H7 (cell line): ENCODE data around the gene RUNX2. TPM values are rescaled to one million over a fixed set of nuclear protein-coding genes. Genes with fewer than 3 reads are reported as not detected.

Source experiments
- DNase-seq: peaks from one replicate; pipeline ENCODE4 v3.0.0; 2012
- H3K27me3 ChIP-seq: 2 replicates; pipeline ENCODE4 v1.6.0; 2011; ENCODE audit warnings: mild to moderate bottlenecking, low read length; ENCODE audit not compliant: control insufficient read depth, insufficient read depth
- H3K36me3 ChIP-seq: replicated peaks from 2 replicates; pipeline ENCODE4 v1.5.1; 2011; ENCODE audit warnings: low read length; ENCODE audit not compliant: control insufficient read depth, insufficient read depth
- H3K4me3 ChIP-seq: 2 replicates; pipeline ENCODE4 v1.5.1; 2011; ENCODE audit warnings: low read depth, mild to moderate bottlenecking, control low read depth, low read length, moderate library complexity; ENCODE audit not compliant: insufficient read depth
- total RNA-seq: library from RNA; depleted of rRNA; stranded (reverse); fragments of >200 nt; shearing (Covaris generic); gene quantifications from 2 replicates; pipeline ENCODE4 v1.2.3, GENCODE V29; 2014

RUNX2 gene
- total RNA-seq, 1 experiment from 2014 or later = 0.14 TPM

GRCh38 chr6:45614488-45615285 lies 286.6 kb downstream of the RUNX2 start:
- no peak for DNase-seq
- H3K36me3 ChIP-seq = no peaks in the 10 kb centered on the region
- H3K4me3 ChIP-seq = no peak overlapping the region
- no peaks in the 10 kb centered on the region for H3K27me3 ChIP-seq

- Histone ChIP-seq H3K27me3 (no peaks in the 10 kb centered on the region), H3K36me3 (no peaks in the 10 kb centered on the region), H3K4me3 (no peak overlapping the region)
- no peak for DNase-seq
These were observed 288.1 kb downstream of the RUNX2 start for GRCh38 chr6:45616209-45616608.

GRCh38 chr6:45617441-45617840 lies 289.3 kb downstream of the RUNX2 start:
- Histone ChIP-seq H3K4me3 (no peak overlapping the region), H3K27me3 (no peaks in the 10 kb centered on the region), H3K36me3 (no peaks in the 10 kb centered on the region)
- DNase-seq = no peak

- no peak for DNase-seq
- no peaks in the 10 kb centered on the region for H3K36me3 ChIP-seq
- no peak overlapping the region for H3K4me3 ChIP-seq
- H3K27me3 ChIP-seq = no peaks in the 10 kb centered on the region
These were observed 290.1 kb downstream of the RUNX2 start for GRCh38 chr6:45618259-45618658.

- no peaks in the 10 kb centered on the region for H3K27me3 ChIP-seq
- no peak overlapping the region for H3K4me3 ChIP-seq
- H3K36me3 ChIP-seq = no peaks in the 10 kb centered on the region
- no peak for DNase-seq
These were observed 291.2 kb downstream of the RUNX2 start for GRCh38 chr6:45619211-45619760.

- Histone ChIP-seq H3K36me3 (no peaks in the 10 kb centered on the region), H3K4me3 (no peak overlapping the region), H3K27me3 (no peaks in the 10 kb centered on the region)
- DNase-seq = no peak
These were observed 291.9 kb downstream of the RUNX2 start for GRCh38 chr6:45619994-45620471.

GRCh38 chr6:45624228-45624627 lies 296.1 kb downstream of the RUNX2 start:
- DNase-seq = no peak
- no peaks in the 10 kb centered on the region for H3K27me3 ChIP-seq
- H3K36me3 ChIP-seq = no peaks in the 10 kb centered on the region
- H3K4me3 ChIP-seq = no peak overlapping the region

- Histone ChIP-seq H3K4me3 (no peak overlapping the region), H3K27me3 (no peaks in the 10 kb centered on the region), H3K36me3 (no peaks in the 10 kb centered on the region)
- DNase-seq = no peak
These were observed 297.1 kb downstream of the RUNX2 start for GRCh38 chr6:45625191-45625664.

- H3K27me3 ChIP-seq = no peaks in the 10 kb centered on the region
- no peaks in the 10 kb centered on the region for H3K36me3 ChIP-seq
- H3K4me3 ChIP-seq = no peak overlapping the region
- no peak for DNase-seq
These were observed 298.2 kb downstream of the RUNX2 start for GRCh38 chr6:45626087-45626891.

GRCh38 chr6:45630314-45630713 lies 302.2 kb downstream of the RUNX2 start:
- Histone ChIP-seq H3K27me3 (no peaks in the 10 kb centered on the region), H3K36me3 (no peaks in the 10 kb centered on the region), H3K4me3 (no peak overlapping the region)
- DNase-seq = no peak

GRCh38 chr6:45630801-45631200 lies 302.7 kb downstream of the RUNX2 start:
- H3K4me3 ChIP-seq = no peak overlapping the region
- no peaks in the 10 kb centered on the region for H3K36me3 ChIP-seq
- no peaks in the 10 kb centered on the region for H3K27me3 ChIP-seq
- no peak for DNase-seq

GRCh38 chr6:45631396-45631795 lies 303.3 kb downstream of the RUNX2 start:
- Histone ChIP-seq H3K27me3 (no peaks in the 10 kb centered on the region), H3K4me3 (no peak overlapping the region), H3K36me3 (no peaks in the 10 kb centered on the region)
- DNase-seq = no peak

GRCh38 chr6:45633272-45633908 lies 305.3 kb downstream of the RUNX2 start:
- H3K36me3 ChIP-seq = no peaks in the 10 kb centered on the region
- no peak overlapping the region for H3K4me3 ChIP-seq
- DNase-seq = no peak
- H3K27me3 ChIP-seq = no peaks in the 10 kb centered on the region

- H3K4me3 ChIP-seq = no peak overlapping the region
- H3K36me3 ChIP-seq = no peaks in the 10 kb centered on the region
- DNase-seq = no peak
- no peaks in the 10 kb centered on the region for H3K27me3 ChIP-seq
These were observed 306.1 kb downstream of the RUNX2 start for GRCh38 chr6:45634231-45634630.
